ENCODE measurements around the gene SNX9. TPM values are rescaled to one million over a fixed set of nuclear protein-coding genes. Genes with fewer than 3 reads are reported as not detected.

The SNX9 gene
- total and polyA plus RNA-seq, 2 of the 4 experiments (the other 2 are of a cell fraction), result 35.3 to 41.2 TPM

GRCh38 chr6:157946053-157946617, 123.1 kb downstream of the SNX9 start:
- Histone ChIP-seq H3K14ac (replicated peaks; ENCODE audit: low read depth, low read length) (no peak overlapping the region), H3K27ac (ENCODE audit: insufficient read depth, low read length) (no peak overlapping the region), H3K36me3 (ENCODE audit: control insufficient read depth, insufficient read depth, low read length) (peaks cover 42% of the 10 kb centered on the region), H2BK15ac (ENCODE audit: low read depth, low read length) (no peak overlapping the region), H4K5ac (ENCODE audit: low read depth, low read length) (no peak overlapping the region), H3K4me1 (ENCODE audit: control insufficient read depth, insufficient read depth, low read length) (no peaks in the 10 kb centered on the region; the same call in 1 of the 2 replicates), H2AK5ac (ENCODE audit: low read depth, low read length) (no peak overlapping the region), H3K56ac (ENCODE audit: extremely low read depth, insufficient read depth, low read length) (no peak overlapping the region), H3K9ac (ENCODE audit: low read depth, low read length) (no peak overlapping the region), H3K4me3 (ENCODE audit: insufficient read depth, low read depth, low read length) (no peak overlapping the region), H3K4ac (ENCODE audit: low read depth, low read length) (no peak overlapping the region), H3K27me3 (ENCODE audit: control insufficient read depth, insufficient read depth, low read length) (no peaks in the 10 kb centered on the region), H3K79me1 (ENCODE audit: low read depth in 1 of 2, low read length in 2 of 2) (peaks cover 0 to 5% of the 10 kb centered on the region in 2 experiments; a peak in 2 of 4 replicates), H4K91ac (ENCODE audit: insufficient read depth, low read depth, low read length) (no peak overlapping the region), H2AK9ac (replicated peaks; ENCODE audit: low read depth, low read length, poor library complexity) (peak overlapping the region; percentile 61), H3K18ac (ENCODE audit: low read depth, low read length) (no peak overlapping the region), H4K20me1 (ENCODE audit: insufficient read depth, low read length) (no peaks in the 10 kb centered on the region), H2AFZ (replicated peaks; ENCODE audit: low read length, poor library complexity) (no peak overlapping the region), H3K23ac (ENCODE audit: low read depth, low read length) (no peak overlapping the region), H3K4me2 (ENCODE audit: low read depth, low read length) (no peak overlapping the region), H2BK20ac (ENCODE audit: low read depth, low read length) (no peak overlapping the region), H2BK120ac (ENCODE audit: low read depth, low read length) (no peak overlapping the region), H2BK5ac (ENCODE audit: low read depth, low read length, poor library complexity, severe bottlenecking) (no peak overlapping the region), H3K9me3 (ENCODE audit: control insufficient read depth, insufficient read depth, low read length) (no peaks in the 10 kb centered on the region; the same call in 1 of the 2 replicates), H3K9me1 (ENCODE audit: insufficient read depth, low read length) (peaks cover 5% of the 10 kb centered on the region), H4K8ac (ENCODE audit: low read depth in 2 of 2, low read length in 2 of 2) (no peak overlapping the region)
- TF ChIP-seq MAZ (IDR thresholded peaks at IDR 0.05; ENCODE audit: borderline replicate concordance, low read depth, low read length) (no peak), SMC3 (IDR thresholded peaks at IDR 0.05; ENCODE audit: low read depth, low read length) (no peak), NFE2L2 (IDR thresholded peaks at IDR 0.05; ENCODE audit: low read depth, low read length) (no peak), RCOR1 (IDR thresholded peaks at IDR 0.05; ENCODE audit: insufficient replicate concordance, low read length) (no peak), CEBPB (IDR thresholded peaks at IDR 0.05; ENCODE audit: low read depth, low read length) (no peak), USF2 (IDR thresholded peaks at IDR 0.05; ENCODE audit: low read depth, low read length) (no peak), CTCF (conservative IDR thresholded peaks at IDR 0.05; ENCODE audit: low read depth, low read length) (no peak), BHLHE40 (IDR thresholded peaks at IDR 0.05; ENCODE audit: low read depth, low read length) (no peak), POLR2A (IDR thresholded peaks at IDR 0.05; ENCODE audit: low read depth, low read length) (no peak), RAD21 (IDR thresholded peaks at IDR 0.05; ENCODE audit: low read length) (no peak), FOS (IDR thresholded peaks at IDR 0.05; ENCODE audit: low read depth, low read length) (no peak), MAFK (IDR thresholded peaks at IDR 0.05; ENCODE audit: low read depth, low read length) (no peak), RFX5 (IDR thresholded peaks at IDR 0.05; ENCODE audit: low read depth, low read length) (no peak), CHD1 (IDR thresholded peaks at IDR 0.05; ENCODE audit: low read depth, low read length) (no peak), MXI1 (IDR thresholded peaks at IDR 0.05; ENCODE audit: borderline replicate concordance, low read depth, low read length) (no peak)
- TF ChIP-seq, protein P1, sequence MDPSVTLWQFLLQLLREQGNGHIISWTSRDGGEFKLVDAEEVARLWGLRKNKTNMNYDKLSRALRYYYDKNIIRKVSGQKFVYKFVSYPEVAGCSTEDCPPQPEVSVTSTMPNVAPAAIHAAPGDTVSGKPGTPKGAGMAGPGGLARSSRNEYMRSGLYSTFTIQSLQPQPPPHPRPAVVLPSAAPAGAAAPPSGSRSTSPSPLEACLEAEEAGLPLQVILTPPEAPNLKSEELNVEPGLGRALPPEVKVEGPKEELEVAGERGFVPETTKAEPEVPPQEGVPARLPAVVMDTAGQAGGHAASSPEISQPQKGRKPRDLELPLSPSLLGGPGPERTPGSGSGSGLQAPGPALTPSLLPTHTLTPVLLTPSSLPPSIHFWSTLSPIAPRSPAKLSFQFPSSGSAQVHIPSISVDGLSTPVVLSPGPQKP (IDR thresholded peaks at IDR 0.05; ENCODE audit: borderline replicate concordance, low read depth, low read length), result no peak
- DNase-seq (no peak), ATAC-seq (ENCODE audit: low read depth) (no peak)
- no CpG with 5 or more reads among the region's 6 CpGs for WGBS, 2 experiments (ENCODE audit: extremely low coverage in 2 of 2, insufficient read length in 1 of 2)
- CTCF ChIA-PET, result no interaction called here
- intact Hi-C loops (cut with micrococcal nuclease), result loop anchor here (5.0 kb wide), 1 partner anchor 126 kb away; no protein-coding TSS in a partner anchor
- POLR2A ChIA-PET (ENCODE audit: unreplicated experiment), result no interaction called here
- dilution Hi-C loops (cut with HindIII; ENCODE audit: low sequenced_read_pairs, unreplicated experiment), result no loop called here
- in situ Hi-C loops (cut with MboI; ENCODE audit: low sequenced_read_pairs), result no loop called here
- BruUV-seq (replicated peaks), result no TSS peak

All from IMR-90 (cell line).